NCI-H2107 treated with DMSO at 0.1 percent for 48 hours (cell line): ENCODE data around the gene SYCP2.
"Not testable (repeated sequence)": the region's sequence is repeated elsewhere in the genome, so short reads cannot be mapped to it uniquely, and the experiment has no call there.

ENCODE experiments used
- DNase-seq: peaks from one replicate; lab custom pipeline; 2025; ENCODE audit not compliant: unreplicated experiment; lab: John Stamatoyannopoulos, UW

Gene SYCP2

DNA sequence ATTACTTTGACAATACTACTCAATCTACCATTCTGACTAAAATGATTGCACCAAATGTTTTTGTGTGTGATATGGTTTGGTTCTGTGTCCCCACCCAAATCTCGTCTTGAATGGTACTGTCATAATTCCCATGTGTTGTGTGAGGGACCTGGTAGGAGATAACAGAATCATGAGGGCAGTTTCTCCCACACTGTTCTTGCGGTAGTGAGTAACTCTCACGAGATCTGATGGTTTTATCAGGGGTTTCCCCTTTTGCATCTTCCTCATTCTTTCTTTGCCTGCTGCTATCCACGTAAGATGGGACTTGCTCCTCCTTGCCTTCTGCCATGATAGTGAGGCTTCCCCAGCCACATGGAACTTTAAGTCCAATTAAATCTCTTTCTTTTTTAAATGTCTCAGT is 20.8 kb downstream of the SYCP2 start:
- no peak for DNase-seq

DNA sequence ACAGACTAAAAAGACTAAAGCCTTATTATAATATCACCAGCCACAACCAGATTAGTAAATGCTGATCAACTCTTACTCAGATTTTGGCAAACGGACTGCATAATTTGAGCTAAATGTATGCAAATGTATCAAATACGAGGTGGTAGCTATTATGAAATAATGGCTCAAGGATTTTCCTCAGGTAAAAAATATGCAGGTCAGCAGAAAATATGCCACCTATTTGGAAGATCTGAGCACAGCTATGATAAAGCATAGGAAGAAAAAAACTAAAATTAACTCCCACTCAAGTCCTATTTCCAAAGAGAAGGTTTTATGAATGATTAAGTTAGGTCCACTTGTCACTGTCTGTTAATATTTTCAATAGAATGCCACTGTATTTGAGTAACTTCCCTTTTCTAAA is 22.4 kb downstream of the SYCP2 start:
- no peak for DNase-seq

DNA sequence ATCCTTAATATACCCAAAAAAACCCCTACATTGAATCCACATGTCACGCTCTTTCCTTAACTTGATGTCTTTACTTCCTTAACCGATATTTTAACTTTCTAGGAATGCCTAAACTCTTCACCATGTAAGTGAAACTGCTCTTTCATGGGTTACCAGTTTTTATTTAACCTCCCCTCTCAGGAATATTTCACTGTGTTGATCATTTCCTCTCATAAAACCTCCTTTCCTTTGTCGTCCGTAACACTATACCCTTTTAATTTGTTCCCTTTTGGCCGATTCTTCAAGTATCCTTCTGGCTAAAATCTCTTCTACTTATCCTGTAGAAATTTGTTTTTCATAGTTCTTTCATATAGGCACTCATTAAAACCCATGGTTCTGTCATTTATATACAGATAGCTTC is 24.6 kb downstream of the SYCP2 start:
- DNase-seq: no peak

DNA sequence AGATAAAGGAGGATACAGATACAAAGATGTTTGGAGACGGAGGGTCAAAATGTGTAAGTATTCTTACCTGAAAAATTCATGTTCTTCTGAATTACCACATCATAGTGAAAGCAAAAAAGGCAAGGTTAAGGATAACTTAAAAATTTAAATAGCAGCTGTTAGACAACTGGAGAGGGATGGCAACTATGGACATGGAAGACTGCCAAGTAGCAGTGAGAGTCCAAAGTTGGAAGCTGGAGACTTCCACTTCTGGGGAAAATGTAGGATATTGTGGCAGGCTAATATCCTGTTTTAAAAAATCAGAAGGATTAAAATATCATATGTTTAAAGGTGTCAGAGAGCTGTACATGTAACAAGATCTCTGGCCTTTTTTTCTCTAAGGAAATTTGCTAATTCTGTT is 29.8 kb downstream of the SYCP2 start:
- DNase-seq: no peak

DNA sequence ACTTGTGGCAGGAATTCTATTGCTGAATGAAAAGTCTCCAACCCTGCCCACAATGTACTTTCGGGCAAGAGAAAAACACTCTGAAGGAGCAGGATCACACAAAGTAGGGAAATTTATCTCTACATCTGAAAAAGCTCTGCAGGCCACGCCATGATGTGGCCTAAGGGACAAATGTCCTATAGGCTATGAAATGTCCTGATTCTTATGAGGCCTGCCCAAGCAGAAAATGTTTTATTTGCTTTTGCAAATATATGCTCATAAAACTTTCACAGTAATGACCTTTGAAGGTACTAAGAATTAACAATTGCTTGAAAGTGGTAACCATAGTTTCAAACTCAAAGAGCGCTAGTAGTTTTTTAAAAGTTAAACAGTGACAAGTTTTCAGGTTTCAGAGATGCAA is 31.0 kb downstream of the SYCP2 start:
- DNase-seq: no peak

DNA sequence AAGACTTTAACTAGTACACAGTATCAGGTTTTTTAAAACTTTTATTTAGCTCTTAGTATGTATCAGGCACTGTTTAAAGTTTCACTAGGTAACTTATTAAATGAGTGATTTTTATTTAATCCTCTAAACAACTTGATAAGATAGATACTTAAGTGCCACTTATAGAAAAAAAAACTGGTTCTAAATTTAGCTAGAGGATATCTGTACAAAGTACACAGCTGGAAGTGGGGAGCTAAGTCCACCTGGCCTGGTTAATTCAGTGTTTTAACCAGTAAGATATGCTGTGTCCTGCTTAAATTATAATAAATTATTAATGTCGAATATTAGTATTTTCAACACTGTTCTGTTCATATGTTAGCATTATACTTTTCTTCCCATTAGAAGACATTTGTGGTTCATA is 37.5 kb downstream of the SYCP2 start:
- DNase-seq: no peak

DNA sequence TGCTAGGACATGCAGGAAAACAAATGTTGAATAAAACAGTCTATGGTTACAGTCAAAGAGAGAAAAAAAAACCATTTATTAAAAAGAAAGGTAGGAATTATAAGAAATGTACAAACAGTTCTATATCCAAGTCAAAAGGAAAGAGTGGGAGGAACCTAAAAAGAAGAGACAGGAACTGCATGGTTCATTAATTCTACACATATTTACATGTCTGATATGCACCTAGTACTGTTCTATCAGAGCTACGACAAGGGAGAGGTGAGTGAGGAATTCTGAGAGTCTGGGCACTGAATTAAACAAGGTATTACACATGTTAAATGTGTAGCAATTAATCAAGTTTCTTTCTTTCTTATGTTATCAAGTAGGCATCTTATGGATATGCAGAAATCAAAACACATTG is 41.9 kb downstream of the SYCP2 start:
- DNase-seq: no peak

DNA sequence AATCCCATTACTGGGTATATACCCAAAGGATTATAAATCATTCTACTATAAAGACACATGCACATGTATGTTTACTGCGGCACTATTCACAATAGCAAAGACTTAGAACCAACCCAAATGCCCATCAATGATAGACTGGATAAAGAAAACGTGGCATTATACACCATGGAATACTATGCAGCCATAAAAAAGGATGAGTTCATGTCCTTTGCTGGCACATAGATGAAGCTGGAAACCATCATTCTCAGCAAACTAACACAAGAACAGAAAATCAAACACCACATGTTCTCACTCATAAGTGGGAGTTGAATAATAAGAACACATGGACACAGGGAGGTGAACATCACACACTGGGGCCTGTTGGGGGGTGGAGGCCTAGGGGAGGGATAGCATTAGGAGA is 43.4 kb downstream of the SYCP2 start:
- DNase-seq: not testable (repeated sequence)

DNA sequence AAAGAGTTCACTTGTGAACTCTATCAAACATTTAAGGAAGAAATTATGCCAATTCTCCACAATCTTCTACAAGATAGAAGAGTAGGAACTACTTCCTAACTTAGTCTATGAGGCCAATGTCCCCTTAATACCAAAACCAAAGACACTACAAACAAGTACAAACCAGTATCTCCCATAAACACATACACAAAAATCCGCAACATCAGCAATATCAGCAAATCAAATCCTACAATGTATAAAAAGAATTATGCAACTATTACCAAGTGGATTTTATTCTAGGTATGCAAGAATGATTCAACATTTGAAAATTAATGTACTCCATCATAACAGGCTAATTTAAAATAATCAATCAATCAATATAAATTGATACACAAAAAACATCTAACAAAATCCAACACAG is 45.4 kb downstream of the SYCP2 start:
- DNase-seq: no peak

DNA sequence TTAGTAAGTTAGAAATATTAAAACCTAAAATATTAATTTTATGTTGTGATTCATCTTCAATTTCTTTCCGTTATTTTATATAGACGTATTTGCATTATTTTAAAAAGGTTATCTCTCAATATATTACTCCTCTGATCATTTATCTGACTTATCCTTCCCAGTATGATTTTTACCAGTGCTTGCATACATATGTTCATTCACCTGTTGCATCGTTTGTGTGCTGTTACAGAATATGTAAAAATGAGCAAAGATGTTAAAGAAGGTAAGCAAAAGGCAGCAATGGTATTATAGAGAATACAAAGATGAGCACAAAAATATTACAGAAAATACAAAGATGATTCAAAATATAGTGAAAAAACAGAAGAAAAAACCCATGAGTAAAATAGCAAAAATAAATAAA is 48.9 kb downstream of the SYCP2 start:
- no peak for DNase-seq

DNA sequence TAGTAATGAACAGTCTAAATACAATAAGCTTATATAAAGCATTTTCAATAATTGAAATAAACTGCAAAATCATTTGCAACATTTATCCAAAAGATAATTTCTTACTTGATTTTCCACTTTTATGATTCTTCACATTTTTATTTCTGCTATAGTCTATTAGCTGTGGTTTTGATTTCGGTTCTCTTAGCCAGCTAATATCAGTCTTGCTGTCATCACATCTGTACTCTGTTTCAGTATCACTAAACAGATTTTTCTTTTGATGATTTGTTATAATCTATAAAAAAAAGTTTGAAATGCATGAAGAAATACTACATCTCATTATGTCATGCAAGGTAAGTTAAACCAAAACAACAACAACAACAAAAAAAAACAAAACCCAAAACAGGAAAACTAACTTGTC is 53.2 kb downstream of the SYCP2 start:
- no peak for DNase-seq

DNA sequence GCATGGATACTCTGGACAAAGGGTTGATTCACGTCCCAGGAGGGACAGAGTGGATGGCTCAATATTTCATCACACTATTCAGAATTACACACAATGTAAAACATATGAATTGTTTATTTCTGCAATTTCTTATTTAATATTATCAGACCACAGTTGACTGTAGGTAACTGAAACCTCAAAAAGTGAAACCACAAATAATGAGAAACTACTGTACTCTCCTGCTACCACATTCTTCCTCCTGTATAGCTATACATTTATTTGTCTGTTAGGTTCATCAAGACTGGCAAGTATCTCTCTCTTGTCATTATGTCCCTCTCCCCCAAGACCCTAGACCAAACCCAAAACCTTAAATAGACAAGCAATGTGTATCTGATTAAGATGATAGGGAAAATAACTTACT is 60.0 kb downstream of the SYCP2 start:
- no peak for DNase-seq

DNA sequence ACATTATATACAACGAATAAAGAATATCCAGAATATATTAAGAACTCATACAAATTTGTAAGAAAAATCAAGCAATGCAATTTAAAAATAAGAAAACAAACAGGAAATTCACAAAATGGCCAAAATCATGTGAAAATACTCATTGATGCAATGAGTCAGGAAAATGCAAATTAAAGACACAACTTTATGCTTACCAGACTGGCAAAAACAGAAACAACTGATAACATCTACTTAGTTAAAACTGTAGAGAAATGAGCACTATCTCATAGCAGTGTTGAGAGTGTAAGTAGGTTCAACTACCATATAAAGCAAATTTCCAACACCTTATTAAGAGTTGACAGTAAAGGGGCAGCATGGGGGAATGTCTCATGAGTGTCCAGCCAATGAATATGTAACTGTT is 62.3 kb downstream of the SYCP2 start:
- DNase-seq: no peak

DNA sequence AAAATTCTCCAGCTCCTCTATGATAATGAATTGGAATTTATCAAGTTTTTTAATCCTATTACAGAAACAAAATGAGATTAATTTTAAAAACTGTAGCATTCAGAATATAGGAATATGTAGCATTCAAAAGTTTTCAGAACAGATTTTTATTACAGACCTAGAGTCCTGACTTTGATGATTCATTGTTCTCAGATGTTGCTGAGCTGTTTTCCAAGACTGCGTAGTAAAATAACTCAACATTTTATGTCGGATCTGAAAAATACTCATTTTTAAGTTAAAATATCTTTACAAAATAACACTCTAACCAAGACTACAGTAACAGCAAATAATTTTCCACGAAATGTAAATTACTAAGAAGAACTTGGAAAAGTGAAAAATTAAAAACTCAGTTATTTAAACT is 67.1 kb downstream of the SYCP2 start:
- no peak for DNase-seq

DNA sequence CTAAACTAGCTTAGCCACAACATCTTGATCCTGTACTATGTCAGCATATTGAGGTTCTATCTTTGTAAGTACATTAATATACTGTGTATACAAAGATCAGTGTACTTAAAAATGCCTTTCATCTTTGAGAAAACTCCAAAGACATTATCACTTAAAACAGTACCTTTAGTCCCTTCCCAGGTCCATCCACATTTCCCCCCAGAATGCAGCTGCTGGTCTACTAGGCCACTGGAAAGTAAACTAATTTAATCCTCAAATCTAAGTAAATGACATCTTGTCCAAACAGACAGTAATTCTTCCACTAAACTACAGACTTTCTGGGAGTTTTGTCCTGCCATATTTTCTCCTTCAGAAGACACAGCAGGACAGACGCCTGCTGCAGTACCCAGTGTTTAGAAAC is 68.7 kb downstream of the SYCP2 start:
- no peak for DNase-seq

DNA sequence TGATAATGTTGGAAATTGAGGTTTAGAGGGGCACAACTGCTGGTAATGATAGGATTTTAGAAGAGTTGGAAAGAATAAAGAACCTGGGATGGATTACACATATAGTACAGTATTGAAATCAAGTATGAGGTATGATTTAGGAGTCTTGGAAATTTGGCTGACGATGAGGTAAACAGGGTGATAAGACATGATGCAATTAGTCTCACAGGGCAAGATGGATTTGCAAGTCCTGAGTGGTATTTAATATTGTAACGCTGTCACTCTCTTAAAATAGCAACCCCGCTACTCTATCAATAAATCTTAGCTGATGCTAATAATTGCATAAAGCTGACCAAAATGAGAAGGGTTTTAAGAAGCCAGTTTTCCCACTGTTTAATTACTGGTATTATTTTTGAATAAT is 70.4 kb downstream of the SYCP2 start:
- DNase-seq: no peak

DNA sequence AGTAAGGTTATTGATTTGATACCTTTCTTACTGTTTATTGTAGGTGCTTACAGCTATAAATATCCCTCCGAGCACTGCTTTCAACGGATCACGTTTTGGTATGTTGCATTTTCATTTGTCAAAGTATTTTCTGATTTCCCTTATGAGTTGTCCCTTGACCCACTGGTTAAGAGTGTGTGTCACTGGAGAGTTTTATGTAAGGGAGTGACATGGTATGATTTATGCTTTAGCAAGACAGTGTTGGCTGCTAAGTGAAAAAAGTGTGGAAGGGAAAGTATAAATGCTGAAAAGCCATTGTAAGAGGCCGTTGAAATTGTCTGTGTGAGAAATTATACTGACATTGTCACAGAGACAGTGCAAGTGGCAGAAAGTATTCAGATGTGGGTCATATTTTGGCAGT is 72.0 kb downstream of the SYCP2 start:
- DNase-seq: no peak

DNA sequence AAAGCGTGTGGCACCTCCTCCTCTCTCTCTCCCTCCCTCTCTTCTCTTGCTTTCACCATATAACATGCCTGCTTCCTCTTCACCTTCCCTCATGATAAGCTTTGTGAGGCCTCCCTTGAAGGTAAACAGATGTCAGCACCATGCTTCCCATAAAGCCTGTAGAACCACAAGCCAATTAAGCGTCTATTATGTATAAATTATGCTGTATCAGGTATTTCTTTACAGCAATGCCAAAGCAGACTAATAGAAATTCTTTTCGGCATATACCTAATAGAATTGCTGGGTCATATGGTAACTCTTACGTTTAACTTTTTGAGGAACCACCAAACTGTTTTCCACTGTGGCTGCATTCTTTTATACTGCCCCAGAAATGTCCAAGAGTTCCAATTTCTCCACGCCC is 75.0 kb downstream of the SYCP2 start:
- no peak for DNase-seq

DNA sequence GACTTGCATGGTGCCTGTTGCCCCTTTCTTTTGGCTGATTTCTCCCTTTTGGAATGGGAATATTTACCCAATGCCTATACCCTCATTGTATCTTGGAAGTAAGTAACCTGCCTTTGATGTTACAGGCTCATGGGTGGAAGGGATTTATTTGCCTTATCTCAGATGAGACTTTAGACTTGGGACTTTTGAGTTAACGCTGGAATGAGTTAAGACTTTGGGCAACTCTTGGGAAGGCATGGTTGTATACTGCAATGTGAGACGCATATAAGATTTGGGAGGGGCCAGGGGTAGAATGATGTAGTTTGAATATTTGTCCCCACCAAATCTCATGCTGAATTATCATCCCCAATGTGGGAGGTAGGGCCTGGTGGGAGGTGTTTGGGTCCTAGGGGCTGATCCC is 75.5 kb downstream of the SYCP2 start:
- DNase-seq: no peak

DNA sequence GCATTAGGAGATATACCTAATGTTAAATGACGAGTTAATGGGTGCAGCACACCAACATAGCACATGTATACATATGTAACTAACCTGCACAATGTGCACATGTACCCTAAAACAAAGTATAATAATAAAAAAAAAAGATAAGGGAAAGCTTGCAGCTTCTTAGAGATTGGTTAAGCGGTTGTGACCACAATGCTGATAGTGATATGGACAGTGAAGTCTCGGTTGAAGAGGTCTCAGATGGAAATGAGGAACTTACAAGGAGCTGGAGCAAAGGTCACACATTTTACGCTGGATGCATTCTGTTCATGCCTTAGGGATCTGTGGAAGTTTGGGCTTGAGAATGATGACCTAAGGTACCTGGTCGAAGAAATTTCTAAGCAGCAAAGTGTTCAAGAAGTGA is 76.5 kb downstream of the SYCP2 start:
- DNase-seq: not testable (repeated sequence)

DNA sequence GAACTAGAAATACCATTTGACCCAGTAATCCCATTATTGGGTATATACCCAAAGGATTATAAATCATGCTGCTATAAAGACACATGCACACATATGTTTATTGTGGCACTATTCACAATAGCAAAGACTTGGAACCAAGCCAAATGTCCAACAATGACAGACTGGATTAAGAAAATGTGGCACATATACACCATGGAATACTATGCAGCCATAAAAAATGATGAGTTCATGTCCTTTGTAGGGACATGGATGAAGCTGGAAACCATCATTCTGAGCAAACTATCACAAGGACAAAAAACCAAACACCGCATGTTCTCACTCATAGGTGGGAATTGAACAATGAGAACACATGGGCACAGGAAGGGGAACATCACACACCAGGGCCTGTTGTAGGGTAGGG is 76.9 kb downstream of the SYCP2 start:
- DNase-seq: not testable (repeated sequence)

DNA sequence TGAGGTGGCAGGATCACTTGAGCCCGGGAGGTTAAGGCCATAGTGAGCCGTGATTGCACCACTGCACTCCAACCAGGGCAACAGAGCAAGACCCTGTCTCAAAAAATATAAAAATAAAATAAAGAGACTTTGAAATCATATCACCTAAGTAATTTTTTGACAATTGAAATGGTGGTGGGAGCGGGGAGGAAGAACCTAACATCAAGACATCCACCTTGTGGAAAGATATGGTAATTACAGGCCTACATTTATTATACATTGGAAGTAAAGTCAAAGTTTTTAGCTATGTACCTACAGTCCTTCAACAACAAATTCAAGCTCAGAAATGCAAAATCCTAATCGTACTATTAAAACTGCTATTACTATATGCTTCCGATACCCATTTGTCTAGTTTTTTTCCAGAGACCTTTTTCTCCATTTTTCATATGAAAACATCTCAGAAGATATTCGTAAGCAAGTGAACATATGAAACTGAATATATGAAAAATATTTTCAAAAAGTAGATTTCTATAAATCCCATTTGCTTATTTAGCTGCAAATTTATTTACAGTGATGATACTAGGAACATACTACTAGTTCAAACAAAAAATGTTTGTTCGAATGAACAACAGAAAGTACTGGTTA is 83.3 kb downstream of the SYCP2 start:
- peak; percentile 60 for DNase-seq

DNA sequence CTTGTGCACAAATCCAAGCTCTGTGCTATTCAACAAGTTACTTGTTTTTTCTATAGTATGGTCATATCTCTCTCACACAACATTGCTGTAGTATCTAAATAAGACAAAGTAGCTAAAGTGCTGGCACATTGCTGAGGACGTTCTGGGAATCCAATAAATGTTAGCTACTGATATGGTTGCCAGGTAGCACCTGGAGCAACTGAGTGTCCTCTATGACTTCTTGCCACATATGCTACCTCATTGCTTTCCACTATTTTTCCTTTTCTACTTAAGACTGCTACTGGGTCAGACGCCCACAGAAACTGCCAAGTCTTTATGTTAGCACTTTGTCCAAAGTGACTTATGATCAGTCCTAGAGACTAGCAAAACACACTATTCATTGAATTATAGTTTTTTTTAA is 85.3 kb downstream of the SYCP2 start:
- DNase-seq: no peak

DNA sequence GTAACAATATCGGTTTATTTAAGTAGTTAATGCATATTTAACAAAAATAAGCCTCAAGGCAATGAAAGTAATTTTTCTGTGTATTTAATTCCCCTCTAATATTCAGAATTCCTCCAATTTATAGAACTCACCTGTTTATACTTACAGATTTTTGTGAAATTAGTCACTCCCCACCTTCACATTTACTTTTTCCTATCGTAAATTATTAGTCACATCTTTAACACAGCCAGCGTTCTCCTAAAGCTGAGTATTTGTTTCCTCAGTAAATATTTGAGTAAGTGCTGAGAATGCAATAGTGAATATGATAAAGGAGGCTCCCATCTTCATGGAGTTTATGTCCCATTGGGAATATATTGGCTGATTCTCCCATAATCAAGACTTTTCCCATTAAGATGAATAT is 88.0 kb downstream of the SYCP2 start:
- DNase-seq: no peak
